Esophagus (tissue), 2 donors: ENCODE results near the gene DHX16. TPM values are rescaled to one million over a fixed set of nuclear protein-coding genes. Genes with fewer than 3 reads are reported as not detected.

ENCODE experiments used
- H3K27ac ChIP-seq, 2 donors: one replicate each; pipeline ENCODE4 v1.5.1; 2013; ENCODE audit warnings: low read depth in 2 of 2, mild to moderate bottlenecking in 2 of 2, inconsistent platforms in 1 of 2, low read length in 1 of 2, moderate library complexity in 1 of 2
- H3K27me3 ChIP-seq, 2 donors: one replicate each; pipeline ENCODE4 v1.6.1; 2013; ENCODE audit warnings: low read length in 2 of 2, control low read depth in 1 of 2, mild to moderate bottlenecking in 1 of 2; ENCODE audit not compliant: insufficient read depth in 2 of 2, control insufficient read depth in 1 of 2
- H3K36me3 ChIP-seq, 2 donors: one replicate each; pipeline ENCODE4 v1.6.1; 2013; ENCODE audit warnings: low read length in 1 of 2; ENCODE audit not compliant: control insufficient read depth in 2 of 2, insufficient read depth in 2 of 2
- H3K4me1 ChIP-seq, 2 donors: one replicate each; pipeline ENCODE4 v1.6.1; 2013; ENCODE audit warnings: low read length in 1 of 2; ENCODE audit not compliant: control insufficient read depth in 2 of 2, insufficient read depth in 2 of 2
- H3K4me3 ChIP-seq, 2 donors: one replicate each; pipeline ENCODE4 v1.5.1; 2013; ENCODE audit warnings: low read length in 2 of 2, mild to moderate bottlenecking in 2 of 2, low read depth in 1 of 2, moderate library complexity in 1 of 2
- H3K9me3 ChIP-seq, 2 donors: one replicate each; pipeline ENCODE4 v1.6.1; 2013; ENCODE audit warnings: mild to moderate bottlenecking in 2 of 2, low read depth in 1 of 2, low read length in 1 of 2, moderate library complexity in 1 of 2; ENCODE audit not compliant: control insufficient read depth in 2 of 2, insufficient read depth in 1 of 2
- WGBS, 2 donors: extraction: QIAGEN DNeasy Blood & Tissue Kit; methylation state at CpG; one replicate each; pipeline ENCODE4 v1.1.7; 2013; 5-methylcytosine and 5-hydroxymethylcytosine counted together
- polyA plus RNA-seq, 2 donors: library from polyadenylated mRNA; stranded (reverse); fragments of 200-250 nt; gene quantifications; one replicate each; pipeline ENCODE4 v1.2.3, GENCODE V29; 2013
- donor health status: healthy with polysubstance abuse.
- donor health status: Bipolar disorder and iron deficiency.

DHX16 gene
- polyA plus RNA-seq, 2 donors = 19.8 to 27.5 TPM

DNA sequence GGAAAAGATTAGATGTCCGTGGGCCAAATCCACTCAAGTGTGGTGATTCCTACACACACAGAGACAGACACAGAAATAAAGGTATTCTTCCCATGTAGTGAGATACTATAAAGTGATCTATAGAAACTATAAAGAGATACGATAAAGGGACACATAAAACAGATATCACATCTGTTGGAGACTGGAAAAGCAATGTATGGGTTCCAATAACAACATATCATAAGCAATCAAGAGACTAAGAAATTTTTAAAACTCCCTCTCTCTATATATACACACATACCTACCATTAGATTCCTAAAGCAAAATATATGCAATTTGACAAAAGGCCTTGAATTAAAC, 61.0 kb downstream of the DHX16 start:
- Histone ChIP-seq H3K27me3 (no peaks in the 10 kb centered on the region), H3K4me1 (no peaks in the 10 kb centered on the region), H3K36me3 (peaks cover 5 to 11% of the 10 kb centered on the region in 2 donors), H3K4me3 (no peak overlapping the region), H3K9me3 (no peaks in the 10 kb centered on the region), H3K27ac (no peak overlapping the region)
- 76 to 77% methylated on average over 2 of the region's 2 CpGs for WGBS, 2 donors

GRCh38 chr6:30611150-30611855, 61.5 kb downstream of the DHX16 start:
- Histone ChIP-seq H3K4me3 (no peak overlapping the region), H3K36me3 (peaks cover 9 to 12% of the 10 kb centered on the region in 2 donors), H3K27me3 (no peaks in the 10 kb centered on the region), H3K9me3 (no peaks in the 10 kb centered on the region), H3K27ac (no peak overlapping the region), H3K4me1 (no peaks in the 10 kb centered on the region)
- WGBS, 2 donors = 72% methylated on average over 9 of the region's 9 CpGs

GRCh38 chr6:30610065-30610464, 62.7 kb downstream of the DHX16 start:
- H3K4me1 ChIP-seq = no peaks in the 10 kb centered on the region
- H3K27ac ChIP-seq = no peak overlapping the region

DNA sequence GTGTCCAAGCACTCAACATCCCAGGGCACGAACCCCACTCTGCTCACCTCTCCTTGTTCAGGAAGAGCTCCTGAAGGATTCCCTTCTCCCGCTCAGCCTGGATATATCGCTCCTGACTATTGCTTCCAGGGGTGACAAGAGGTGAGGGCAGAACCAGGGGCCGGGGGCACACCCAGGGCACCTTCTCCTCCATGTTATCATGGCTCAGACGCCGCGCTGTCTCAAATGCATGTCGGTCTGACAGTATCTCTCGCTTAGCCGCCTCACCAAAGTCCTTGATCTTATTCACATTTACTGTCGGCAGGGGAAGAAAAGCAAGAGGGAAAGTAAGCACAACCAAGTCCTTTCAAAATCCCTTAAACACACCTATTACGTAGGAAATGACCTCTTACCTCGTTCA, 68.8 kb downstream of the DHX16 start:
- WGBS, 2 donors = 93 to 95% methylated on average over 13 of the region's 13 CpGs
- Histone ChIP-seq H3K27me3 (no peaks in the 10 kb centered on the region), H3K27ac (no peak overlapping the region), H3K4me1 (peaks cover 0 to 2% of the 10 kb centered on the region in 2 donors), H3K36me3 (peaks cover 52 to 59% of the 10 kb centered on the region in 2 donors), H3K9me3 (no peaks in the 10 kb centered on the region), H3K4me3 (no peak overlapping the region)

More at GRCh38 chr6:30610065-30610464, 62.7 kb downstream of the DHX16 start:
- H3K27me3 ChIP-seq = no peaks in the 10 kb centered on the region
- peaks cover 15 to 20% of the 10 kb centered on the region in 2 donors for H3K36me3 ChIP-seq
- 71 to 73% methylated on average over 4 of the region's 4 CpGs for WGBS, 2 donors
- no peak overlapping the region for H3K4me3 ChIP-seq
- no peaks in the 10 kb centered on the region for H3K9me3 ChIP-seq

Other genes starting within 250 kb of the DHX16 start
- gene HLA-E, start 183.5 kb downstream of the DHX16 start, polyA plus RNA-seq = 100 to 1,000 TPM; 162 to 196 TPM
- 10 to 100 TPM; 27.9 to 29.0 TPM for gene GNL1, start 116.5 kb downstream of the DHX16 start, polyA plus RNA-seq
- gene PRR3, start 115.7 kb downstream of the DHX16 start, polyA plus RNA-seq = 1 to 10 TPM; 3.7 to 4.8 TPM
- gene ABCF1, start 101.6 kb downstream of the DHX16 start, polyA plus RNA-seq = 10 to 100 TPM; 17.7 to 23.8 TPM
- 10 to 100 TPM; 13.5 to 23.5 TPM for gene PPP1R10, start 55.8 kb downstream of the DHX16 start, polyA plus RNA-seq
- 10 to 100 TPM; 20.1 to 50.7 TPM for gene MRPS18B, start 55.2 kb downstream of the DHX16 start, polyA plus RNA-seq
- 1 to 10 TPM; 5.0 to 6.8 TPM for gene ATAT1, start 46.1 kb downstream of the DHX16 start, polyA plus RNA-seq
- 10 to 100 TPM; 15.3 to 24.3 TPM for gene C6orf136, start 25.9 kb downstream of the DHX16 start, polyA plus RNA-seq
- 10 to 100 TPM; 22.1 to 22.4 TPM for gene PPP1R18, start 13.6 kb upstream of the DHX16 start, polyA plus RNA-seq
- gene NRM, start 18.0 kb upstream of the DHX16 start, polyA plus RNA-seq = 10 to 100 TPM; 14.2 to 15.4 TPM
- gene MDC1, start 44.3 kb upstream of the DHX16 start, polyA plus RNA-seq = 1 to 10 TPM; 5.9 to 8.1 TPM
- 100 to 1,000 TPM; 142 to 313 TPM for gene TUBB, start 47.3 kb upstream of the DHX16 start, polyA plus RNA-seq
- gene FLOT1, start 69.7 kb upstream of the DHX16 start, polyA plus RNA-seq = 10 to 100 TPM; 80.9 to 87.0 TPM
- 100 to 1,000 TPM; 178 to 187 TPM for gene IER3, start 71.5 kb upstream of the DHX16 start, polyA plus RNA-seq
- 100 to 1,000 TPM; 102 to 136 TPM for gene DDR1, start 211.5 kb upstream of the DHX16 start, polyA plus RNA-seq
- 10 to 100 TPM; 20.6 to 32.0 TPM for gene GTF2H4, start 235.2 kb upstream of the DHX16 start, polyA plus RNA-seq
- 10 to 100 TPM; 30.0 to 81.5 TPM for gene VARS2, start 241.2 kb upstream of the DHX16 start, polyA plus RNA-seq